Effector CD4-positive, alpha-beta T cell (primary cell): Measurements from ENCODE around the gene ZNHIT1.
"Not testable (repeated sequence)": the region's sequence is repeated elsewhere in the genome, so short reads cannot be mapped to it uniquely, and the experiment has no call there.

ENCODE experiments used
- DNase-seq: peaks from one replicate; pipeline ENCODE4 v3.0.0-alpha.2; 2020

ZNHIT1 gene

DNA sequence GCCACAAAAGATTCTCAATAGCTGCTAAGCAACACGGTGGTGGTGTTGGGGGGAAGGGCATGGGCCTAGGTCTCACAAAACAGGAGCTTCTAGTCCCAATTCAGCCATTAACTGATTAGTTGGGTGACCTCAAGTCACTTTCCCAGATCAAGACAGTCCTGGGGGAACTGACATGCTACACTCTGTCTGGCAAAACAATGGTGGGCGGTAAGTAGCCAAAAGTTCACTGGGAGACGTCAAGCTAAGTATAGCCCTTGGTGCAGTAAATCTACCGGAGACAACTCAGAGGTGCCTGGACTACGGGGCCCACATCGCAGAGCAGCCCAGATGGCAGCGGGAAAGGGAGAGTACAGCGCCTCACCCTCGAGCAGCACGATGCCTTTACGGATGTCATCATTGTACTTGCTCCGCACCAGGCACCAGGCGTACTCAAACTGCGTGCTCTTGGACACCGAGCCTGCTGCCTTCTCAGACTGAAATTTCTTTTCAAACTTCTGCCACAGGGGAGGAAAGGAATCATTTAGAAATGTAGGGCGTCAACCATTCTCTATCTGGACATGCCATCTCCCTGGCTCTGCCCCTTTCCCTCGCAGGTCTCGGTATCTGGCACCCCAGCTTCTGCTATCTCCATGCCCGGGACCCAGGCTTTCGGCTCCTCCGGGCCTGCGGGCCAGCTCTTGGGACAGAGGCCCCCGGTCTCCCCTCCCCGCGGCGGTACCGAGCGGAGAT, 25.8 kb downstream of the ZNHIT1 start:
- DNase-seq: no peak

- peak; percentile 89 for DNase-seq
Observed at GRCh38 chr7:101244375-101245146, 26.6 kb downstream of the ZNHIT1 start, which contains the start of gene FIS1. FIS1 (minus strand) TSS chr7:101245081; CDS start chr7:101245004, 77 bp downstream.

DNA sequence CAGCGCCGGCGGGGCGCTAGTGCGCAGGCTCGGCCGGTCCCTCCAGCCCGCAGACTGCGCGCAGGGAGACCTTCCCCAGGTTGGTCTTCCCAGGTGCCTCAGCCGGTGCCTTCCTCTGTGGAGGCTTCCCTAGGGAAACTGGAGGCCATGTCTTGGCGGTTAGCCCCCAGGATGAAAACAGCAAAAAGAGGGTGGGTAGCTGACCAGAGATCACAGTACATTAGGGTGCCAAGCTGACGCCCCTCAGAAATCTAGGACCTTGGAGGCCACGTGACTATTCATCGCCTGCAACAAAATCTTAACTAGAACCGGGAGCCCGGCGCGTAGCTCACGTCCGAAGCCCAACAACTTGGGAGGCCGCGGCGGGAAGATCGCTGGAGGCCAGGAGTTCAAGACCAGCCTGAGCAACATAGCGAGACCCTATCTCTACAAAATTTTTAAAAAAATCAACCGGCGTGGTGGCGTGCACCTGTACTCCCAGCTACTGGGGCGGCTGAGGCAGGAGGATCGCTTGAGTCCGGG, 27.2 kb downstream of the ZNHIT1 start:
- DNase-seq: no peak

DNA sequence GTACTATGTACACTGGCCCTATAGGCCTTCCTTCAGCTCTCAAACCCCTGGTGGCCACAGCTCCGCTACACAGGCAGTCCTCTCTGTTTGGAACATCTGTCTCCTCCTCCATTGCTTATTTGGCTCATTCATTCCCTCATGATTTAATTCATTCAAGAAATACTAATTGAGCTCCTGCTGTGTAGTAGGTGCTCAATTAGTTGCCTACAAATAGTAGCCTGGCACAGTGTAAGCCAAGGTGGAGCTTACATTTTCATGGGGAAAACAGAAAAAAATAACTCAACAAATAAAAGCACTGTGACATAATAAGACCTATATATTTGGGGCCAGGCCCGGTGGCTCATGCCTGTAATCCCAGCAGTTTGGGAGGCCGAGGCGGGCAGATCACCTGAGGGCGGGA, 30.3 kb downstream of the ZNHIT1 start:
- no peak for DNase-seq

GRCh38 chr7:101250324-101250723, 32.4 kb downstream of the ZNHIT1 start:
- DNase-seq: no peak

- DNase-seq: peak; percentile 100
Observed at GRCh38 chr7:101251871-101252659, 34.1 kb downstream of the ZNHIT1 start.

DNA sequence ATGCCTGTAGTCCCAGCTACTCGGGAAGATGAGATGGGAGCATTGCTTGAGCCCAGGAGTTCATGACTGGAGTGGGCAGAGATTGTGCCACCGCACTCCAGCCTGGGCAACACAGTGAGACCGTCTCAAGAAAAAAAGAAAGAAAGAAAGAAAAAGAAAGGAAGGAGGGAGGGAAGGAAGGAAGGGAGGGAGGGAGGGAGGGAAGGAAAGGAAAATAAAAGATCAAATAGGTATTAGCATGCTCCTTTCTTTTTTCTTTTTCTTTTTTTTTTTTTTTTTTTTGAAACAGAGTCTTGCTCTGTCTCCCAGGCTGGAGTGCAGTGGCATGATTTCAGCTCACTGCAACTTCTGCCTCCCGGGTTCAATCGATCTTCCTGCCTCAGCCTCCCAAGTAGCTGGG, 35.2 kb downstream of the ZNHIT1 start:
- not testable (repeated sequence) for DNase-seq

GRCh38 chr7:101255796-101256195, 37.8 kb downstream of the ZNHIT1 start:
- no peak for DNase-seq

DNA sequence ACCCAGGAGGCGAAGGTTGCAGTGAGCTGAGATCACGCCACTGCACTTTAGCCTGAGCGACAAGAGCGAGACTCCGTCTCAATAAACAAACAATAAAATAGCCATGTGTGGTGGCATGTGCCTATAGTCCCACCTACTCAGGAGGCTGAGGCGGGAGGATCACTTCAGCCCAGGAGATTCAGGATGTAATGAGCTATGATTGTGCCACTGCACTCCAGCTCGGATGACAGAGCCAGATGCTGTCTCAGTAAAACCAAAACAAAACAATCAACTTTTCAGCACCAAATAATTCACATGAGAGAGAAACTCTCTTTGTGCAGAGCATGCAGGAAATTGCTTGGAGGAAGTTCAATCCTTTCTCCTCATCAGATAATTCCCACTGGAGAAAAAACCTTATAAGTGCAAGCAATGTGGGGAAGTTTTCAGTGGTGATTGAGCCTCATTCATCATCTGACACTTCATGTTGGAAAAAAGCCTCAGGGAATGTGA, 40.3 kb downstream of the ZNHIT1 start:
- DNase-seq: no peak

DNA sequence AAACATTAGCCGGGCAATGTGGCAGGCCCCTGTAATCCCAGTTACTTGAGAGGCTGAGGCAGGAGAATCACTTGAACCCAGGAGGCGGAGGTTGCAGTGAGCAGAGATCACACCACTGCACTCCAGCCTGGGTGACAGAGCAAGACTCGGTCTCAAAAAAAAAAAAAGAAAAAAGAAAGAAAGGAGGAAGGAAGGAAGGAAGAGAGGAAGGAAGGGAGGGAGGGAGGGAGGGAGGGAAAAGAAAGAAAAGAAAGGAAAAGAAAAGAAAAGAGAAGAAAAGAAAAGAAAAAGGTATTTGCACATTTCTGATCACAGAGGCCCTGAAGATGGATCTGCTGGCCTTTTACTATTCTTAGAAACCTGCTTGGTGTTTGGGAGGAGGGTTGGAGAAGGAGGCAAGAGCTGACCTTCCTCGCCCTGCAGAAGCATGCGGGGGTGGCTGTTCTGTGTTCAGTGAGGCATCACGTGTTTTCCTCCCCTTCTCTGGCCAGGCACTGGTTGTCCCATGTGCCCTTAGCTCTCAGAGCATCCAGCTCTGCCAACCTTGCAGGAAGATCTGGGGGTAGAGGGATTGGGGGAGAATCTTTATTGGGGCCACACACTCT, 46.2 kb downstream of the ZNHIT1 start:
- not testable (repeated sequence) for DNase-seq

DNA sequence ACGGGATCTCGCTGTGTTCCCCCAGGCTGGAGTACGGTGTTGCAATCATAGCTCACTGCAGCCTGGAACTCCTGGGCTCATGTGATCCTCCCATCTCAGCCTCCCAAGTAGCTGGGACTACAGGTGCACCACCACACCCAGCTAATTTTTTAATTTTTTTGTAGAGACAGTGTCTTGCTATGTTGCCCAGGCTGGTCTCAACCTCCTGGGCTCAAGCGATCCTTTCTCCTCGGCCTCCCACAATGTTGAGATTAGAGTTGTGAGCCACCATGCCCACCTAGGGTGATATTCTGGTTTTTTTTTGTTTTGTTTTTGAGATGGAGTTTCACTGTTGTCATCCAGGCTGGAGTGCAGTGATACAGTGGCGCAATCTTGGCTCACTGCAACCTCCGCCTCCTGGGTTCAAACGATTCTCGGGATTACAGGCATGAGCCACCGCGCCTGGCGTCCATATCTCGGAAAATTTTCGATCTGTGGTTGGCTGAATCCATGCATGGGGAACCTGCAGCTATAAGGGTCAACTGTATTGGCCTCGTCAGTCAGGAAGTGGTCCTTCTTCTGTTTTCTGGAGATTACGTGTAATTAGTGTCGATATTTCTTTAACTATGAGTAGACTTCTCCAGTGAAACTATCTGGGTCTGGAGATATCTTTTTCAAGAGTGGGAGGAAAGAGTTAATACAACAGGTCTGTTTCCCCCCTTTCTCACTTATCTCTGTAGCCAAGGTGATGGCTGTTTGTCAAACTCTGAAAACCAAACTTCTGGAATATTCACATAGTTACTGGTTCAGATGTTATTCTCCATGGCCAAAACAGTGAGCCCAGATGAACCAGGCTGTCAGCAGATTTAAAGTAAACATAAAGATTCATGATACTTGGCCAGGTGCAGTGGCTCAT, 47.9 kb downstream of the ZNHIT1 start:
- DNase-seq: no peak

DNA sequence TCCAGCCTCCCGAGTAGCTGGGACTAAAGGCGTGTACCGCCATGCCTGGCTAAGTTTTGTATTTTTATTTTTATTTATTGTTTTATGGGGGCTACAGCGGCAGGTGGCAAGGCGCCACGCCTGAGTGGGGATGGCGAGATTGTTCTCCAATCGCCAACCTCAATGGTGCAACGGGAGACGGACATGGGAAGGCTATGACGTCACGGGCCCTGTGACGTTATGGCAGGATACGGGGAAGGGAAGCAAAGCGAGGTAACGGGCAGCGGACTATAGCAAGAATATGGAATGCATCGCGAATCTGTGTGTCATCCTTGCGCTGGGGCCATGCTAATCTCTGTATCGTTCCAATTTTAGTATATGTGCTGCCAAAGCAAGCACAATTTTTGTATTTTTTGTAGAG, 51.7 kb downstream of the ZNHIT1 start:
- no peak for DNase-seq

DNA sequence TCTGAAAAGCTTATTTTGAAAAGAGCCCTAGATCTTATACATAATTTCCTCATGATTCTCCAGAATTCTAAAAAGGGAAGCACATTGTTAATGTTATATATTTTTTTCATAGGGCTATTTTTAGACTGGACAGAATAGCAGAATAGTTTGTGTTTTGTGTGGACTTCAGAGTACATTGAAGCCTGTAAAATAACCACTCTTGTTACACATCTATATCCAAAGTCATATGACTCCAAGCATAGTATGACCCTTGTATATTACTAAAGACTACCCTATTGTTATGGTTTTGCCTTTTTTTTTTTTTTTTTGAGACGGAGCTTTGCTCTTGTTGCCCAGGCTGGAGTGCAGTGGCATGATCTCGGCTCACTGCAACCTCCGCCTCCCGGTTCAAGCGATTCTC, 53.1 kb downstream of the ZNHIT1 start:
- no peak for DNase-seq

DNA sequence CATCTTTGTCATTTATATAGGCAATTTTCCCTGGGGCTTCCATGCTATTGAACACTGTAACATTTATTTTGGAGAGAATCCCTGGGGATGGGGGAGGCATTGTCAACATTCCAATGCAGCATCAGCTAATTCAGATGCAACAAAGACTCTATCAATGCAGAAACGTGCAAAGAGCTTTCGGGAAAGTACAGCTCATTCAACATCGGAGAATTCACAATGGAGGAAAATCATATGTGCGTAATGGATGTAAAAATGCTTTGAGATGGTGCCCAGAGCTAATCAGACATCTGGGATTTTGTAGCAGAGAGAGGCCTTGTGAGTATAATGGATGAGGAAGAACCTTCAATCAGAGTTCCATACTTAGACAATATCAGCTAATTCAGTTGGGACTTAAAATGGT, 55.2 kb downstream of the ZNHIT1 start:
- DNase-seq: no peak
